Measurements from ENCODE around the gene GPR6.

- TF ChIP-seq, protein P1, sequence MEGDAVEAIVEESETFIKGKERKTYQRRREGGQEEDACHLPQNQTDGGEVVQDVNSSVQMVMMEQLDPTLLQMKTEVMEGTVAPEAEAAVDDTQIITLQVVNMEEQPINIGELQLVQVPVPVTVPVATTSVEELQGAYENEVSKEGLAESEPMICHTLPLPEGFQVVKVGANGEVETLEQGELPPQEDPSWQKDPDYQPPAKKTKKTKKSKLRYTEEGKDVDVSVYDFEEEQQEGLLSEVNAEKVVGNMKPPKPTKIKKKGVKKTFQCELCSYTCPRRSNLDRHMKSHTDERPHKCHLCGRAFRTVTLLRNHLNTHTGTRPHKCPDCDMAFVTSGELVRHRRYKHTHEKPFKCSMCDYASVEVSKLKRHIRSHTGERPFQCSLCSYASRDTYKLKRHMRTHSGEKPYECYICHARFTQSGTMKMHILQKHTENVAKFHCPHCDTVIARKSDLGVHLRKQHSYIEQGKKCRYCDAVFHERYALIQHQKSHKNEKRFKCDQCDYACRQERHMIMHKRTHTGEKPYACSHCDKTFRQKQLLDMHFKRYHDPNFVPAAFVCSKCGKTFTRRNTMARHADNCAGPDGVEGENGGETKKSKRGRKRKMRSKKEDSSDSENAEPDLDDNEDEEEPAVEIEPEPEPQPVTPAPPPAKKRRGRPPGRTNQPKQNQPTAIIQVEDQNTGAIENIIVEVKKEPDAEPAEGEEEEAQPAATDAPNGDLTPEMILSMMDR (IDR thresholded peaks at IDR 0.05): no peak
- TF ChIP-seq POLR2A (IDR thresholded peaks at IDR 0.05) (no peak), POLR2AphosphoS5 (IDR thresholded peaks at IDR 0.05) (no peak)
These were observed 13.2 kb upstream of the GPR6 start for GRCh38 chr6:109964949-109965348.
